ENCODE results near the gene HBD.

DNA sequence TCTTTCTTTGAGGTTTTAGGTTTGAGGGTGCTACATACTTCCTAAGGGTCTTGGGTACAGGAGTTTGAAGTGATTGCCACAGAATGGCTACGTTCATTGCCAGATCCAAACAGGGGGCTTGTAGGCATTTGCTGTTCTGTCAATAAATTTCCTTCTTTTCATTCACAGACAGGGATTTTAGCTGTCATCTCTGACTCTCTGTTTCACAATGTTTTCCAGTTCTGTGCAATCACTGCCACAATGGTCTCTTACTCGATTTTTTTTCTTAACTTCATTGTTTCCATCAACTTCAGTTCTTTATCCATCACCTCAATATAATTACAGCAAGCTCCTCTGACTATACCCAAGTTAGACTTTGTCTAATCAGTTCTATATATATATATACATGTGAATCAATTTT is 6.2 kb upstream of the HBD start:
- TF ChIP-seq, protein P1, sequence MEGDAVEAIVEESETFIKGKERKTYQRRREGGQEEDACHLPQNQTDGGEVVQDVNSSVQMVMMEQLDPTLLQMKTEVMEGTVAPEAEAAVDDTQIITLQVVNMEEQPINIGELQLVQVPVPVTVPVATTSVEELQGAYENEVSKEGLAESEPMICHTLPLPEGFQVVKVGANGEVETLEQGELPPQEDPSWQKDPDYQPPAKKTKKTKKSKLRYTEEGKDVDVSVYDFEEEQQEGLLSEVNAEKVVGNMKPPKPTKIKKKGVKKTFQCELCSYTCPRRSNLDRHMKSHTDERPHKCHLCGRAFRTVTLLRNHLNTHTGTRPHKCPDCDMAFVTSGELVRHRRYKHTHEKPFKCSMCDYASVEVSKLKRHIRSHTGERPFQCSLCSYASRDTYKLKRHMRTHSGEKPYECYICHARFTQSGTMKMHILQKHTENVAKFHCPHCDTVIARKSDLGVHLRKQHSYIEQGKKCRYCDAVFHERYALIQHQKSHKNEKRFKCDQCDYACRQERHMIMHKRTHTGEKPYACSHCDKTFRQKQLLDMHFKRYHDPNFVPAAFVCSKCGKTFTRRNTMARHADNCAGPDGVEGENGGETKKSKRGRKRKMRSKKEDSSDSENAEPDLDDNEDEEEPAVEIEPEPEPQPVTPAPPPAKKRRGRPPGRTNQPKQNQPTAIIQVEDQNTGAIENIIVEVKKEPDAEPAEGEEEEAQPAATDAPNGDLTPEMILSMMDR (IDR thresholded peaks at IDR 0.05 in 2 of 3, conservative IDR thresholded peaks at IDR 0.05 in 1 of 3; ENCODE audit: insufficient read depth in 2 of 3, low read depth in 1 of 3, low read length in 3 of 3): no peak
- TF ChIP-seq HNRNPL (IDR thresholded peaks at IDR 0.05; ENCODE audit: low read depth, low read length) (no peak), FOXJ3 (CRISPR knock-in tag; IDR thresholded peaks at IDR 0.05) (no peak), POLR2A (conservative IDR thresholded peaks at IDR 0.05) (0 out of 2 replicates have a peak, but pooled peaks have one; percentile 42)

All from K562 (cell line).